A549 (cell line): ENCODE data around the gene MOGAT3. TPM values are rescaled to one million over a fixed set of nuclear protein-coding genes. Genes with fewer than 3 reads are reported as not detected.
"Not testable (repeated sequence)": the region's sequence is repeated elsewhere in the genome, so short reads cannot be mapped to it uniquely, and the experiment has no call there.

ENCODE experiments used
- ATAC-seq, 2 experiments: fragments of 200-7000 bp in 1 of 2; fragments of >200 bp in 1 of 2; cut with Nextera tagmentation in 1 of 2; cut with Tn5 transposase in 1 of 2; 3 replicates each; pipeline versions ENCODE4 v1.8.0 to v1.9.1; 2018 to 2020; ENCODE audit warnings: mild to moderate bottlenecking in 1 of 2, moderate library complexity in 1 of 2
- CTCF ChIA-PET: fragments of 300-600 bp; sonication (Branson Sonifier 250); formaldehyde crosslinking; extraction: SDS; loops from one replicate; lab custom pipeline; 2021; ENCODE audit warnings: antibody characterized with exemption, inconsistent platforms; lab: Yijun Ruan, JAX
- POLR2A ChIA-PET: fragments of 350-600 bp; formaldehyde crosslinking; extraction: SDS; loops from one replicate; lab custom pipeline; 2021; ENCODE audit warnings: antibody characterized with exemption, inconsistent platforms; lab: Yijun Ruan, JAX
- DNase-seq, 2 experiments: peaks; one replicate each; pipeline versions ENCODE4 v3.0.0 to v3.0.0-alpha.2; 2011 to 2016; ENCODE audit warnings: low read depth in 1 of 2, low spot score in 1 of 2
- FAIRE-seq: peaks from 2 replicates; lab custom pipeline; 2011; peaks lifted over from hg19 to GRCh38; lab: Jason Lieb, UNC
- H3K27ac ChIP-seq, 2 experiments: fragments of >200 bp; sonication (Bioruptor Twin); formaldehyde crosslinking; 3 replicates each; pipeline ENCODE4 v1.5.1; 2016 to 2017
- H3K4me1 ChIP-seq: fragments of >200 bp; sonication (Bioruptor Twin); formaldehyde crosslinking; 3 replicates; pipeline ENCODE4 v1.6.1; 2016
- H3K4me2 ChIP-seq: fragments of >200 bp; sonication (Bioruptor Twin); formaldehyde crosslinking; 3 replicates; pipeline ENCODE4 v1.6.1; 2016
- H3K4me3 ChIP-seq: fragments of >200 bp; sonication (Bioruptor Twin); formaldehyde crosslinking; 3 replicates; pipeline ENCODE4 v1.5.1; 2016
- H3K9me3 ChIP-seq: fragments of >200 bp; sonication (Bioruptor Twin); formaldehyde crosslinking; 3 replicates; pipeline ENCODE4 v1.6.1; 2016
- ATOH8 ChIP-seq: fragments of 250-450 bp; sonication (Bioruptor Pico); IDR thresholded peaks from 2 replicates; pipeline ENCODE4 v1.5.0; 2020; ENCODE audit warnings: low read depth, mild to moderate bottlenecking, moderate library complexity
- BCL3 ChIP-seq: fragments of >200 bp; sonication (Bioruptor Twin); formaldehyde crosslinking; IDR thresholded peaks from 3 replicates; pipeline ENCODE4 v1.6.1; 2016
- CBX2 ChIP-seq: fragments of 200-600 bp; sonication (generic); IDR thresholded peaks from 2 replicates; pipeline ENCODE4 v1.6.1; 2016; ENCODE audit warnings: low read depth, mild to moderate bottlenecking, borderline replicate concordance
- CBX8 ChIP-seq: fragments of 200-600 bp; sonication (generic); IDR thresholded peaks from 2 replicates; pipeline ENCODE4 v1.6.1; 2016
- CHD2 ChIP-seq: fragments of 150-350 bp; IDR thresholded peaks from 2 replicates; pipeline ENCODE4 v1.6.1; 2014; ENCODE audit warnings: low read length; ENCODE audit not compliant: partially characterized antibody
- ELK1 ChIP-seq: fragments of 150-350 bp; IDR thresholded peaks from 2 replicates; pipeline ENCODE4 v1.6.1; 2014; ENCODE audit warnings: low read depth, mild to moderate bottlenecking, low read length
- FOSB ChIP-seq: fragments of 250-450 bp; sonication (Bioruptor Pico); IDR thresholded peaks from 2 replicates; pipeline ENCODE4 v1.5.0; 2020; ENCODE audit warnings: mild to moderate bottlenecking, moderate library complexity
- FOSL2 ChIP-seq, 2 experiments: fragments of 450-650 bp in 1 of 2; fragments of >200 bp in 1 of 2; sonication (Bioruptor Twin) in 1 of 2; formaldehyde crosslinking; IDR thresholded peaks; 2 replicates each; pipeline versions ENCODE4 v1.5.0 to v1.6.1; 2016 to 2020; ENCODE audit warnings: mild to moderate bottlenecking in 1 of 2, moderate library complexity in 1 of 2
- GATA3 ChIP-seq: IDR thresholded peaks from 2 replicates; pipeline ENCODE4 v1.6.1; 2012; ENCODE audit warnings: borderline replicate concordance
- HDAC2 ChIP-seq: fragments of 200-600 bp; sonication (generic); IDR thresholded peaks from 2 replicates; pipeline ENCODE4 v1.6.1; 2016
- HES2 ChIP-seq: fragments of >200 bp; sonication (Bioruptor Twin); formaldehyde crosslinking; IDR thresholded peaks from 2 replicates; pipeline ENCODE4 v1.6.1; 2016
- HEYL ChIP-seq: fragments of 250-450 bp; sonication (Bioruptor Pico); IDR thresholded peaks from 2 replicates; pipeline ENCODE4 v1.8.0; 2021; ENCODE audit warnings: mild to moderate bottlenecking, moderate library complexity
- HOXA7 ChIP-seq: fragments of 250-450 bp; sonication (Bioruptor Pico); IDR thresholded peaks from 2 replicates; pipeline ENCODE4 v1.5.0; 2020; ENCODE audit warnings: mild to moderate bottlenecking, moderate library complexity
- JUN ChIP-seq, 2 experiments: fragments of >200 bp; sonication (Bioruptor Twin); formaldehyde crosslinking; IDR thresholded peaks; 2 replicates in 1 of 2; 3 replicates in 1 of 2; pipeline ENCODE4 v1.6.1; 2016 to 2017
- KDM1A ChIP-seq: fragments of 200-600 bp; sonication (generic); IDR thresholded peaks from 2 replicates; pipeline ENCODE4 v1.6.1; 2016; ENCODE audit warnings: low read depth, mild to moderate bottlenecking
- MAFK ChIP-seq: fragments of 450-650 bp; IDR thresholded peaks from 2 replicates; pipeline ENCODE4 v1.6.1; 2014; ENCODE audit not compliant: partially characterized antibody
- MYC ChIP-seq: IDR thresholded peaks from 2 replicates; pipeline ENCODE4 v1.6.1; 2012; ENCODE audit warnings: mild to moderate bottlenecking, inconsistent platforms, low read length, improper control_type of control experiment, borderline replicate concordance
- NPAS2 ChIP-seq: fragments of 250-450 bp; sonication (Bioruptor Pico); IDR thresholded peaks from 2 replicates; pipeline ENCODE4 v1.8.0; 2022; ENCODE audit warnings: mild to moderate bottlenecking, moderate library complexity, borderline replicate concordance
- PHF8 ChIP-seq: fragments of 200-600 bp; sonication (generic); IDR thresholded peaks from 2 replicates; pipeline ENCODE4 v1.6.1; 2016; ENCODE audit warnings: low read depth, mild to moderate bottlenecking, antibody characterized with exemption, moderate library complexity, borderline replicate concordance
- POLR2A ChIP-seq: IDR thresholded peaks from 2 replicates; pipeline ENCODE4 v1.6.1; 2012; ENCODE audit warnings: mild to moderate bottlenecking, low read length
- SMC3 ChIP-seq: fragments of >200 bp; sonication (Bioruptor Twin); formaldehyde crosslinking; IDR thresholded peaks from 3 replicates; pipeline ENCODE4 v1.6.1; 2018; ENCODE audit warnings: inconsistent platforms
- USF2 ChIP-seq: fragments of 450-650 bp; IDR thresholded peaks from 2 replicates; pipeline ENCODE4 v1.6.1; 2014; ENCODE audit warnings: antibody characterized with exemption
- ZC3H11A ChIP-seq: fragments of 450-650 bp; IDR thresholded peaks from 2 replicates; pipeline ENCODE4 v1.6.1; 2014; ENCODE audit warnings: antibody characterized with exemption, mild to moderate bottlenecking
- ZFP36 ChIP-seq: fragments of 450-650 bp; IDR thresholded peaks from 2 replicates; pipeline ENCODE4 v1.6.1; 2014; ENCODE audit warnings: borderline replicate concordance; ENCODE audit not compliant: partially characterized antibody
- ZNF302 ChIP-seq: fragments of 250-450 bp; sonication (Bioruptor Pico); IDR thresholded peaks from 2 replicates; pipeline ENCODE4 v1.9.0; 2021; ENCODE audit warnings: inconsistent platforms, mild to moderate bottlenecking, moderate library complexity
- ZSCAN20 ChIP-seq: fragments of 250-450 bp; sonication (Bioruptor Pico); IDR thresholded peaks from 2 replicates; pipeline ENCODE4 v1.8.0; 2022; ENCODE audit warnings: mild to moderate bottlenecking, moderate library complexity
- WGBS: methylation state at CpG from one replicate; pipeline ENCODE4 v1.1.6; 2017; ENCODE audit errors: missing lambda C conversion rate; 5-methylcytosine and 5-hydroxymethylcytosine counted together
- polyA plus RNA-seq, 4 experiments: library from polyadenylated mRNA; depleted of rRNA in 3 of 4; stranded (reverse); fragments of >200 nt; fragmentation: RNase III in 1 of 4; extraction: RNeasy Plus Mini Kit Qiagen cat#74134 plus additional on column Dnase treatment in 1 of 4; gene quantifications; 2 replicates in 3 of 4; 3 replicates in 1 of 4; pipeline ENCODE4 v1.2.3, GENCODE V29; 2011 to 2017

MOGAT3 gene
- polyA plus RNA-seq, 2 of the 4 experiments (the other 2 are of a cell fraction), result 0.09 to 0.14 TPM

- FAIRE-seq, result no peak
- Histone ChIP-seq H3K27ac (no peak overlapping the region), H3K4me1 (no peaks in the 10 kb centered on the region), H3K9me3 (no peaks in the 10 kb centered on the region), H3K4me2 (no peak overlapping the region), H3K4me3 (no peak overlapping the region)
- ATAC-seq, result no peak
- no peak for DNase-seq
- TF ChIP-seq CHD2 (no peak), ZC3H11A (no peak), FOSL2 (IDR thresholded peaks at IDR 0.05) (no peak), FOSL2 (CRISPR knock-in tag; IDR thresholded peaks at IDR 0.05) (no peak), SMC3 (no peak), FOSB (CRISPR knock-in tag) (no peak), NPAS2 (no peak), CBX2 (no peak), MYC (no peak), ZNF302 (CRISPR knock-in tag) (no peak)
- ChIA-PET CTCF (interaction anchor here (2.1 to 10.4 kb wide), 2 partner anchors 11 to 13 kb away, joined by 13 to 93 read pairs; partner anchors contain the start of genes PLOD3 and ZNHIT1), POLR2A (no interaction called here)
- 88% methylated on average over 19 of the region's 19 CpGs for WGBS
These were observed 5.8 kb upstream of the MOGAT3 start for GRCh38 chr7:101206665-101207042.

GRCh38 chr7:101205901-101206664, 5.2 kb upstream of the MOGAT3 start:
- no peak for FAIRE-seq
- WGBS, result 85% methylated on average over 32 of the region's 32 CpGs
- POLR2A ChIA-PET, result interaction anchor here (1.7 kb wide), 1 partner anchor 12 kb away, joined by 4 read pairs; the partner anchor contains the start of genes PLOD3 and ZNHIT1

GRCh38 chr7:101203740-101204738, 3.2 kb upstream of the MOGAT3 start:
- DNase-seq, H3K9me3 ChIP-seq, FAIRE-seq, H3K4me3 ChIP-seq, H3K27ac ChIP-seq, ATAC-seq, H3K4me2 ChIP-seq: not testable (repeated sequence)
- WGBS, result 69% methylated on average over 22 of the region's 22 CpGs
- H3K4me1 ChIP-seq, result peaks cover 10% of the 10 kb centered on the region
- CTCF ChIA-PET, result interaction anchor here (0.5 to 10.4 kb wide), 9 partner anchors 9 to 111 kb away, joined by 3 to 93 read pairs (median 3); partner anchors contain the start of gene PLOD3
- POLR2A ChIA-PET, result interaction anchor here (1.7 kb wide), 1 partner anchor 14 kb away, joined by 4 read pairs; the partner anchor contains the start of genes PLOD3 and ZNHIT1

More at GRCh38 chr7:101205901-101206664, 5.2 kb upstream of the MOGAT3 start:
- Histone ChIP-seq H3K9me3 (no peaks in the 10 kb centered on the region), H3K4me1 (peaks cover 2% of the 10 kb centered on the region), H3K27ac (no peak overlapping the region), H3K4me2 (no peak overlapping the region), H3K4me3 (no peak overlapping the region)
- ATAC-seq, result no peak
- TF ChIP-seq PHF8 (no peak), CBX8 (no peak), HES2 (no peak), JUN (IDR thresholded peaks at IDR 0.05) (no peak), HDAC2 (no peak), BCL3 (no peak), ATOH8 (no peak), HEYL (CRISPR knock-in tag) (no peak), POLR2A (no peak), MAFK (no peak), GATA3 (no peak), HOXA7 (no peak), CHD2 (no peak), ZFP36 (no peak), ELK1 (no peak), KDM1A (no peak), USF2 (no peak), ZSCAN20 (no peak), CBX2 (no peak)
- CTCF ChIA-PET, result interaction anchor here (1.8 to 10.4 kb wide), 3 partner anchors 11 to 62 kb away, joined by 9 to 93 read pairs (median 13); partner anchors contain the start of genes PLOD3 and ZNHIT1
- no peak for DNase-seq
